ENCODE data around the gene NOC2L.

The NOC2L gene

GRCh38 chr1:941015-941587 lies 18.0 kb downstream of the NOC2L start:
- no peak for DNase-seq

DNA sequence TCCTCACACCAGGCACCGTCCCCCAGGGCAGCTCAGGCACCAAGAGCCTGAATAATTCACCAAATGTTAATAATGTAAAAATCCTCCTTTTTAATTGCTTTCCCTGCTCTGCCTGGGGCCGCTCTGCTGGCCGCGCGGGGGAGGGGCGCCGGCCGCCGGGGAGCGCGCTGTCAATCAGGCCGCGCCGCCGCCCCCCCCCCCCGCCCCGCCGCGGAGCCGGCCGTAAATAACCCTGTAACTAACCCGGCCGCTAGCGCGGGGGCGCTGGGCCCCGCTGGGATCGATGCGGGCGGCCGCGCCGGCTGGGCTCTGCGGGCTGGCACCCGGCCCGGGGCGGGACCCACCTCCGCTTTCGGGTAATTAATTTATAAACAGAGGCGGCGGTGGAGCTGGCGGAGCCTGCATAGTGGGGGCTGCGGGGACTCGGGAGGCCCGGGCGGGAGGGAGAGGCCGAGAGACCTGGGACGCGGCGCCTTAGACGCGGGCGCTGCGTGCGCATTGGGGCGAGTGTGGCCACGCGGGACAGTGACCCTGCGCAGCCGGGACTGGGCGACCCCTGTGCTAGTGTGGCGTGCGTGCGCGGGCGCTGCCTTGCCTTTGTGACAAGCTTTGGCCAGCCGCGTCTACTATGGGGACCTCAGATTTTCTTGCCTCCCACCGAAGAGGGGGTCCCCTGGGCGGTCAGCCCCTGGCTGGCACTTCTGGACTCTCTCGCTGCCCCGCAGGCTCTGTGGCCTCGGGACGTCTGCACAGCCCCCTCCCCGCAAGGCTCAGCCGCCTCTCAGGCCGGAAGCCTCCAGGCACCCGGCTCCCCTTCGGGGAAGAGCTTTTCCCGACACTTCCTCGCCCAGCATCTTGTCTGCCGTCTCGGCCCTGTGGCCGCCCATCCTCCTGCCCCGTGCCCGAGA lies 18.7 kb downstream of the NOC2L start:
- DNase-seq: peak; percentile 28

- DNase-seq: no peak
These were observed 19.4 kb downstream of the NOC2L start for GRCh38 chr1:939511-940106.

GRCh38 chr1:938711-939489 lies 20.2 kb downstream of the NOC2L start:
- no peak for DNase-seq

DNA sequence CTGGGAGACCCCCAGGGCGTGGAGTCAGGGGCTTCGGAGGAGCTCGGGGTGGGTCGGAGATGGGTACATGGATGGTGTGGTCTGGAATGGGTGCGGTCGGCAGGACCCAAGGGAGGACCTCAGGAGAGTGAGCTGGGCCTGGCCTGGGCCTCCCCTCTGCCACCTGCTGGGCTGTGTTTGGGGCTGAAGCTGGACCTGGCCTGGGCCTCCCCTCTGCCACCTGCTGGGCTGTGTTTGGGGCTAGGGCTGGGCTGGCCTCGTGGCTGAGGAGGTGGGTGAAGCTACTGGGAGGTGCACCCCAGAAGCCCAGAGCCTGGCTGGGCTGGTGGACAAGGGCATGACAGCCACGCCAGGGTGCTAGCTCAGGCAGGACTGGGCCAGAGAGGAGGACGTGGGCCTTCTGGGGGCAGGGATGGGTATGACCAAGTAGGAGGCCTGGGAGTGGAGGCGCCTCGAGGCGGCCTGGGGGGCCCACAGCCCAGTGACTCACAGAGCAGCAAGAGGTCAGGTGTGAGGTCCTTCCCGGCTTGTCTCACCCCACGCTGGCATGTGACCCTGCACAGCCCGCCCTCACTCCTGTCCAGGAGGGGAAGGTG lies 20.9 kb downstream of the NOC2L start:
- DNase-seq: no peak

- no peak for DNase-seq
These were observed 21.5 kb downstream of the NOC2L start for GRCh38 chr1:937521-937920.

- DNase-seq: no peak
These were observed 22.4 kb downstream of the NOC2L start for GRCh38 chr1:936348-937264.

DNA sequence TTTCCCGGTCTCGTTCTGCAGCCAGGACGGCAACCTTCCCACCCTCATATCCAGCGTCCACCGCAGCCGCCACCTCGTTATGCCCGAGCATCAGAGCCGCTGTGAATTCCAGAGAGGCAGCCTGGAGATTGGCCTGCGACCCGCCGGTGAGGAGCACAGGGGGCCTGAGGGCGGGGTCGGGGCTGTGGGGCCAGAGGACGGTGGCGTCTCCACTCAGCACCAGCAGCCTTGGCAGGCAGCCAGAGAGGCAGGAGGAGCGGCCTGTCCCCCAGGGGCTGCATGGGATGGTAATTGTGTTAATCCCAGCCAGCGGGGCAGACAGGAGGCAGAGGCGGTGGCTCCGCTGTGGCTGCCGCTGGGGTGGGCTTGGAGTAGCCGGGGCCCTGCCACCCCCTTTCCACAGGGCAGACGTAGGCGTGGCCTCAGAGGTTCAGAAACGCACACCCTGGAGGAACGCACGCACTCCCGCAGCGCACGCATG lies 23.3 kb downstream of the NOC2L start:
- DNase-seq: no peak

DNA sequence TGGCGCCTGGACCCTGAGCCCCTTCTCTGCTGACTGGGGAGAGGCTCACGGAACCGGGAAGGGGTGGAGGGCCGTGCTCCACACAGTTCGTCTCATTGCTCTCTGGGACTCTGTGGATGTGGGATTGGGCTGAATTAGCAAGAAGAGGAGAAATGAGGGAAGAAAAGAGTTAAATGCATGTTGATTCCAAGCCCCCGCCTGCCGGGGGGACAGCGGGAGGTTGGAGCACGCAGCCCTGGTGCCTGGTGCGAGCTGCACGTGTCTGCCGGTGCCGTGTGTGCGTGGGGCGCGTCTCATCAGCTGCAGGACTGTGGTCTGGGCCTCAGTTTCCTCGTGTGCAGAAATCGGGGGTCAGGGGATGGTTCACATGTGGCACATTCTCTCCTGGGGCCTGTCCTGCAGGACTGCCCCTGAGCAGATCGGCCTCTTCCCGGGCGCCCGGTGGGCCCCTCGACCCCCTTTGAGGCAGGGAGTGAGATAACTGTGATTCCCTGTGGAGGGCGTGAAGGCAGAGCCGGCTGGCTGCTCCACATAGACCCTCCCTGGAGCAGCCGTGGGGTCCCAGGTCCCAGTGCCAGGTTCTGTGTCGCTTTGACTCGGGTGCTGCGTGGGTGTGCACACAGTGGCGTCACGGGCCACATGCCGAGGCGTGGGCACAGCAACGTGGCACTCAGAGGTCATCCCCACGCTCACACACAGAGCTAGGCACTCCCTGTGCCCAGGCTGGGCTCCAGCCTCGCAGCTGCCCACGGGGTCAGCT lies 23.9 kb downstream of the NOC2L start:
- no peak for DNase-seq

GRCh38 chr1:933603-933940 lies 25.5 kb downstream of the NOC2L start:
- DNase-seq: no peak

DNA sequence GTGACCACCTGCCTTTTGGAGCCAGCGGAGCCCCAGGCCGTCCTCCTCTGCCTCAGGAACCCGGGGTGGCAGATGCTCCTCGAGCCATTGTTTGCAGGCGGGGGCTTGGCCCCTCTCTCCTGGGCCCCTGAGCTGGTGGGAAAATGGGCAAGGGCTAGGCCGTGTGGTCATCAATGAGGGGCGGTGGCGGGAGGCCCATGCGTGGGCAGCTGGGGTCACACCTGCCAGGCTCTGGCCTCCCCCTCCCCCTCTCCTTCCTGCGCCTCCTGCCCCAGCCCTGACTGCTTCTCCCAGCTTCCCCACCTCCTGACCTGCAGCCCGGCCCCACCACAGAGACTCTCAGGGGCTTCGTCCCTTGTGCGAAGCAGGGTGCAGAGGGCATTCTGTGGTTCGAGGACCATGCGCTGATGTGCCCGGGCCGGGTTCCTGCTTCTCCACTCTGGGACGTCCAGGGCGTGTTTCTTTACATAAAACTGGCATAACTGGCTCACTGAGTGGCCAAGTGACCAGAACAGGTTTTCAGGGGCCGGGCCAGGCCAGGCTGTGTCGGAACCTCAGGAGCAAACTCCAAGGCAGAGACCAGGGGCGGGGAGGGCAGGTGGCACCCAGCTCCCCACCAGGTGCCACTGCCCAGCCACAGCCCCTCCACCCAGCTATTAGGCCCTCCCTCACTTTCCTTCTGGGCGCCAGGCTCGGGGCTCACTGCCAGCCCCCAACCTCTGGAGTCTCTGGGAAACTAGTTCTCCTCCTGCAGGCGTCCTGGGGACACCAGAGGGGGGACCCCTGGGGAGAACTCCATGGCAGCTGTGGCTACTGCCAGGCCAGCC lies 26.1 kb downstream of the NOC2L start:
- no peak for DNase-seq

DNA sequence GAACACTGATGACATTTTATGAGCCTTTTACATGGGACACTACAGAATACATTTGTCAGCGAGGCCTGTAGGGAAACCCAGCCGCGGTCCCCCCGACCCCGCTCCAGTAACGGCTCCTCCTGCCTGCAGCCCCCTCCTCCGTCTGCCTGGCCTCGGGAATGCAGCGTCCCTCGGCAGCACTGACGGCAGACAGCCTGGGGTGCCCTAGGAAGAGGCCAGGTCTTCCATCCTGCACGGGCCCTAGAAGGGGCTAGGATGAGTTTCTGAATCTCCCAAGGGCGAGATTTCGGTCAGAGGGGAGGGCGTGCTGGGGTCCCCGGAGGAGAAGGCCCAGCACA lies 26.9 kb downstream of the NOC2L start:
- no peak for DNase-seq

GRCh38 chr1:931380-932172 lies 27.5 kb downstream of the NOC2L start:
- DNase-seq: no peak

- DNase-seq: no peak
These were observed 28.4 kb downstream of the NOC2L start for GRCh38 chr1:930633-931138.

DNA sequence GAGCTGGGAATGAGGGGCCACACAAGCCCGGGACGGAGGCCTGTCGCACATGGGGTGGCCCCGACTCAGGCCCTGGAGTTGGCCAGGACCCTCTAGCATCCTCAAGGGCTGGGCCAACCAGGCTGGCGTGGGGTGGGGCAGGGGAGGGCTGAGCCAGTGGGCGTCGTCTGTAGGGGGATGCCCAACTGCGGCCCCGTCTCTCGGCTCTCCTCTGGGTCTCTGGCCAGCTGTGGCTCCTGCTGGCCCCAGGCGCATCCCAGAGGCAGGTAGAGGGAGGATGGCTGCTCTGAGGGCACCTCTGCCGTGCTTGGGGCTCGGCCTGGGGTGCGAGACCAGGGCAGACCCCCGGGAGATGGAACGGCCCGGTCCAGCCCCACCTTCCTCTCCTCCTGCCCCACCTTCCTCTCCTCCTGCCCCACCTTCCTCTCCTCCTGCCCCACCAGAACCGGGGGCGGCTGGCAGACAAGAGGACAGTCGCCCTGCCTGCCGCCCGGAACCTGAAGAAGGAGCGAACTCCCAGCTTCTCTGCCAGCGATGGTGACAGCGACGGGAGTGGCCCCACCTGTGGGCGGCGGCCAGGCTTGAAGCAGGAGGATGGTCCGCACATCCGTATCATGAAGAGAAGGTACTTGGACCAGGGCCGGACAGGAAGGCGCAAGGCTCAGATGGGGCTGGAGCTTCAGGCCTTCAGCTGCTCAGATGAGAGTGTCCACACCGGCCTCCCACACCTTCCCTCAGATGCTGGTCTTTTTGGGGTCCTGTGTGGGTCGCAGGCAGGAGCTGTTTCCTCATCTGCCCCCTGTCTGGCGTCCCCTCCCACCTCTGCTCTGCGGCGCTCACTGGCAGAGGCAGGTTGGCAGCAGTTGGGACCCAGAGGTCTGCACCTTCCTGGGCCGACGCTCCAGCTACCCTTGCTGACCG lies 29.1 kb downstream of the NOC2L start:
- no peak for DNase-seq

GRCh38 chr1:928825-929661 lies 30.0 kb downstream of the NOC2L start:
- DNase-seq: no peak

DNA sequence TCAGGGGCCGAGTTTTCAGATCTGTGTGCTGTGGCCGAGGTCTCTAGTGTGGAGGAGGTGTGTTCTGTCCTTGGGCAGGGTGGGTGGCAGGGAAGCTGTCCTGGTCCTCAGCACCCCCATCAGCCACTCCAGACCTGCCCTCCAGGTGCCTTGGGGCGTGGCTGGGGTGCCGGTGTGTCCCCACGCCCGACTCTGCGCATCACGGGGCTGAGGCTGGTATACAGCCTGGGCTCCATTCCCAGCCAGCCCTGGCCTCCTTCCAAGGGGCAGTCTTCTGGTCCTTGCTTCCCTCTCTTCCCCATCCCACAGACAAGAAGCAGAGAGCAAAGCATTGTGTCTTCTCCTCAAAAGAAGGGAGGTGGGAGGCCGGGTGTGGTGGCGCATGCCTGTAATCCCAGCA lies 31.3 kb downstream of the NOC2L start:
- DNase-seq: no peak
